IPS-18c (cell line): ENCODE measurements around the gene STPG4.

Experiments
- H3K4me3 ChIP-seq: 2 replicates; pipeline ENCODE4 v1.7.0; 2013; ENCODE audit warnings: low read depth, mild to moderate bottlenecking, low read length, moderate library complexity; ENCODE audit not compliant: insufficient read depth
- H3K9me3 ChIP-seq: one replicate; pipeline ENCODE4 v1.6.1; 2013; ENCODE audit warnings: mild to moderate bottlenecking, low read length, moderate library complexity; ENCODE audit not compliant: control insufficient read depth, insufficient read depth

Gene STPG4

GRCh38 chr2:47083886-47084687 is 71.0 kb downstream of the STPG4 start:
- Histone ChIP-seq H3K4me3 (no peak overlapping the region), H3K9me3 (peaks cover 3% of the 10 kb centered on the region)

GRCh38 chr2:47083485-47083884 is 71.6 kb downstream of the STPG4 start:
- H3K4me3 ChIP-seq = no peak overlapping the region
- peaks cover 3% of the 10 kb centered on the region for H3K9me3 ChIP-seq

- peaks cover 3% of the 10 kb centered on the region for H3K9me3 ChIP-seq
- no peak overlapping the region for H3K4me3 ChIP-seq
These were observed 72.1 kb downstream of the STPG4 start for GRCh38 chr2:47083005-47083404.

GRCh38 chr2:47080888-47081301 is 74.2 kb downstream of the STPG4 start:
- H3K4me3 ChIP-seq = no peak overlapping the region
- H3K9me3 ChIP-seq = peaks cover 3% of the 10 kb centered on the region

- peaks cover 3% of the 10 kb centered on the region for H3K9me3 ChIP-seq
- H3K4me3 ChIP-seq = no peak overlapping the region
These were observed 75.3 kb downstream of the STPG4 start for GRCh38 chr2:47079515-47080412.

GRCh38 chr2:47078541-47079482 is 76.3 kb downstream of the STPG4 start:
- H3K4me3 ChIP-seq = no peak overlapping the region
- peaks cover 3% of the 10 kb centered on the region for H3K9me3 ChIP-seq

- peaks cover 3% of the 10 kb centered on the region for H3K9me3 ChIP-seq
These were observed 77.5 kb downstream of the STPG4 start for GRCh38 chr2:47077442-47078117.

GRCh38 chr2:47076586-47077441 is 78.3 kb downstream of the STPG4 start:
- peaks cover 3% of the 10 kb centered on the region for H3K9me3 ChIP-seq
- no peak overlapping the region for H3K4me3 ChIP-seq

More at GRCh38 chr2:47077442-47078117, 77.5 kb downstream of the STPG4 start:
- H3K4me3 ChIP-seq = no peak overlapping the region

GRCh38 chr2:47076126-47076506 is 79.0 kb downstream of the STPG4 start:
- no peak overlapping the region for H3K4me3 ChIP-seq

GRCh38 chr2:47075361-47076125 is 79.6 kb downstream of the STPG4 start:
- no peak overlapping the region for H3K4me3 ChIP-seq
- peaks cover 3% of the 10 kb centered on the region for H3K9me3 ChIP-seq

More at GRCh38 chr2:47076126-47076506, 79.0 kb downstream of the STPG4 start:
- peaks cover 3% of the 10 kb centered on the region for H3K9me3 ChIP-seq

- no peak overlapping the region for H3K4me3 ChIP-seq
- H3K9me3 ChIP-seq = no peaks in the 10 kb centered on the region
These were observed 80.4 kb downstream of the STPG4 start for GRCh38 chr2:47074691-47075090.

- no peak overlapping the region for H3K4me3 ChIP-seq
- no peaks in the 10 kb centered on the region for H3K9me3 ChIP-seq
These were observed 81.5 kb downstream of the STPG4 start for GRCh38 chr2:47073641-47074040.

- H3K4me3 ChIP-seq = no peak overlapping the region
- H3K9me3 ChIP-seq = no peaks in the 10 kb centered on the region
These were observed 81.9 kb downstream of the STPG4 start for GRCh38 chr2:47073217-47073616.

- H3K9me3 ChIP-seq = no peaks in the 10 kb centered on the region
- no peak overlapping the region for H3K4me3 ChIP-seq
These were observed 82.3 kb downstream of the STPG4 start for GRCh38 chr2:47072728-47073191.
